K562 (cell line): ENCODE measurements around the gene TAF8. TPM values are rescaled to one million over a fixed set of nuclear protein-coding genes. Genes with fewer than 3 reads are reported as not detected.

Source experiments
- ATAC-seq: fragments of 200-7000 bp; cut with Tn5 transposase; 3 replicates; pipeline ENCODE4 v1.9.1; 2020; ENCODE audit warnings: moderate library complexity
- BruUV-seq: library from RNA; stranded (reverse); fragments of 400-500 nt; replicated peaks from 2 replicates; lab custom pipeline; 2021; lab: Mats Ljungman, UMichigan
- CTCF ChIA-PET: fragments of 300-600 bp; formaldehyde crosslinking; extraction: SDS; loops from one replicate; lab custom pipeline; 2021; ENCODE audit warnings: low intra/inter-chr PET ratio; lab: Yijun Ruan, JAX
- POLR2A ChIA-PET: fragments of 300-600, 350-650 bp; sonication (Branson Sonifier 250); formaldehyde crosslinking; extraction: SDS; loops from one replicate; lab custom pipeline; 2021; ENCODE audit warnings: antibody characterized with exemption, inconsistent platforms; lab: Yijun Ruan, JAX
- DNase-seq, 4 experiments: peaks; one replicate each; pipeline versions ENCODE4 v3.0.0 to v3.0.0-alpha.2; 2011 to 2018; ENCODE audit warnings: low spot score in 3 of 4, mixed read lengths in 3 of 4; ENCODE audit errors: extremely low read depth in 1 of 4
- FAIRE-seq: peaks from 2 replicates; lab custom pipeline; 2011; peaks lifted over from hg19 to GRCh38; lab: Jason Lieb, UNC
- H2AFZ ChIP-seq: 2 replicates; pipeline ENCODE4 v1.6.0; 2011; ENCODE audit warnings: low read depth, low read length, control low read depth, inconsistent platforms
- H3K27ac ChIP-seq: fragments of 200-600 bp; 3 replicates; pipeline ENCODE4 v1.8.0; 2011; ENCODE audit warnings: low read depth, mild to moderate bottlenecking, control low read depth, inconsistent platforms, low read length, moderate library complexity, mixed read lengths; ENCODE audit errors: extremely low read depth
- H3K27me3 ChIP-seq, 2 experiments: fragments of 300-600 bp in 1 of 2; 2 replicates in 1 of 2; 3 replicates in 1 of 2; pipeline versions ENCODE4 v1.6.0 to v1.8.0; 2011; ENCODE audit warnings: inconsistent platforms in 2 of 2, low read length in 2 of 2, mild to moderate bottlenecking in 1 of 2, mixed read lengths in 1 of 2, moderate library complexity in 1 of 2; ENCODE audit not compliant: control insufficient read depth in 2 of 2, insufficient read depth in 2 of 2
- H3K36me3 ChIP-seq: fragments of 300-600 bp; 3 replicates; pipeline ENCODE4 v1.8.0; 2011; ENCODE audit warnings: mild to moderate bottlenecking, low read length, inconsistent platforms; ENCODE audit not compliant: control insufficient read depth, insufficient read depth
- H3K4me1 ChIP-seq, 2 experiments: fragments of 200-600 bp in 1 of 2; replicated peaks in 1 of 2; 2 replicates in 1 of 2; 3 replicates in 1 of 2; pipeline versions ENCODE4 v1.5.1 to v1.8.0; 2011; ENCODE audit warnings: inconsistent platforms in 2 of 2, low read length in 2 of 2, mild to moderate bottlenecking in 1 of 2, mixed read lengths in 1 of 2, moderate library complexity in 1 of 2; ENCODE audit not compliant: control insufficient read depth in 2 of 2, insufficient read depth in 2 of 2
- H3K4me2 ChIP-seq: 2 replicates; pipeline ENCODE4 v1.6.1; 2011; ENCODE audit warnings: low read length, control low read depth, inconsistent platforms, mixed read lengths; ENCODE audit not compliant: insufficient read depth
- H3K4me3 ChIP-seq: fragments of 200-600 bp; sonication (generic), shearing (Covaris generic); 2 replicates; pipeline ENCODE4 v1.5.1; 2016; ENCODE audit warnings: control low read depth, inconsistent platforms
- H3K79me2 ChIP-seq: fragments of 200-600 bp; 3 replicates; pipeline ENCODE4 v1.8.0; 2011; ENCODE audit warnings: low read length, inconsistent platforms; ENCODE audit not compliant: control insufficient read depth, insufficient read depth
- H3K9ac ChIP-seq, 2 experiments: 2 replicates each; pipeline versions ENCODE4 v1.6.0 to v1.6.1; 2011; ENCODE audit warnings: low read depth in 2 of 2, low read length in 2 of 2, control low read depth in 1 of 2, inconsistent platforms in 1 of 2, mild to moderate bottlenecking in 1 of 2, mixed read lengths in 1 of 2; ENCODE audit not compliant: insufficient read depth in 1 of 2
- H3K9me1 ChIP-seq: one replicate; pipeline ENCODE4 v1.6.0; 2011; ENCODE audit warnings: inconsistent platforms, mild to moderate bottlenecking, low read length, moderate library complexity; ENCODE audit not compliant: control insufficient read depth, insufficient read depth
- H3K9me3 ChIP-seq: replicated peaks from 2 replicates; pipeline ENCODE4 v1.5.1; 2011; ENCODE audit warnings: low read depth, low read length, inconsistent platforms; ENCODE audit not compliant: control insufficient read depth, insufficient read depth
- H4K20me1 ChIP-seq: replicated peaks from 2 replicates; pipeline ENCODE4 v1.6.1; 2011; ENCODE audit warnings: low read length, inconsistent platforms, mixed read lengths; ENCODE audit not compliant: control insufficient read depth, insufficient read depth
- CCAR2 ChIP-seq: fragments of 200-400 bp; formaldehyde crosslinking; IDR thresholded peaks from 2 replicates; pipeline ENCODE4 v1.6.1; 2017; ENCODE audit warnings: mild to moderate bottlenecking, low read depth, low read length
- DDX20 ChIP-seq: fragments of 450-650 bp; IDR thresholded peaks from 2 replicates; pipeline ENCODE4 v1.6.1; 2016; ENCODE audit warnings: missing genetic modification characterization, low read depth, mild to moderate bottlenecking, missing compliant biosample characterization, moderate library complexity
- DEAF1 ChIP-seq: fragments of 450-650 bp; formaldehyde crosslinking; IDR thresholded peaks from 2 replicates; pipeline ENCODE4 v1.4.0; 2020; ENCODE audit warnings: mild to moderate bottlenecking, moderate library complexity
- NONO ChIP-seq, 2 experiments: fragments of 200-400 bp in 1 of 2; fragments of 450-650 bp in 1 of 2; formaldehyde crosslinking in 1 of 2; IDR thresholded peaks; 2 replicates each; pipeline ENCODE4 v1.6.1; 2017; ENCODE audit warnings: low read depth in 2 of 2, mild to moderate bottlenecking in 2 of 2, moderate library complexity in 2 of 2, low read length in 1 of 2
- PBX2 ChIP-seq, 2 experiments: IDR thresholded peaks in 1 of 2; conservative IDR thresholded peaks in 1 of 2; 2 replicates each; pipeline ENCODE4 v1.6.1; 2016; ENCODE audit warnings: low read depth in 2 of 2, mild to moderate bottlenecking in 1 of 2, missing compliant biosample characterization in 1 of 2, missing genetic modification characterization in 1 of 2, moderate library complexity in 1 of 2
- SMARCC2 ChIP-seq: fragments of 450-650 bp; IDR thresholded peaks from 2 replicates; pipeline ENCODE4 v1.6.1; 2017; ENCODE audit warnings: antibody characterized with exemption, moderate library complexity, mild to moderate bottlenecking, low read depth
- WGBS: fragments of 100-300 bp; shearing (Covaris generic); methylation state at CpG from one replicate; pipeline ENCODE4 v1.1.6; 2016; ENCODE audit warnings: low coverage, mixed read lengths; ENCODE audit not compliant: insufficient coverage; ENCODE audit errors: missing lambda C conversion rate; 5-methylcytosine and 5-hydroxymethylcytosine counted together
- in situ Hi-C: fragments of 300-500 bp; cut with MboI; formaldehyde crosslinking; loops from 4 replicates; pipeline ENCODE4 v1.15.0; 2018; ENCODE audit warnings: inconsistent platforms, mixed read lengths
- intact Hi-C: fragments of 100-400 bp; cut with micrococcal nuclease; formaldehyde crosslinking; loops from 2 replicates; pipeline ENCODE4 v1.14.2; 2022
- polyA plus RNA-seq, 8 experiments: library from polyadenylated mRNA; depleted of rRNA in 4 of 8; stranded (reverse) in 5 of 8; unstranded in 3 of 8; fragments of >200 nt; fragmentation: Nextera tagmentation in 2 of 8; fragmentation: Illumina TruSeq in 1 of 8; extraction: Ambion mirVana in 2 of 8; extraction: Trizol in 1 of 8; gene quantifications; 2 replicates each; pipeline versions ENCODE4 v1.2.1 to v1.2.3, GENCODE V29; 2011 to 2014; ENCODE audit warnings: inconsistent platforms in 1 of 8, missing spikeins in 1 of 8
- total RNA-seq, 7 experiments: library from RNA; depleted of rRNA in 6 of 7; stranded (reverse); fragments of >200 nt in 6 of 7; fragmentation: Illumina TruSeq in 2 of 7; extraction: Trizol in 2 of 7; gene quantifications; 2 replicates each; pipeline versions ENCODE4 v1.2.1 to v1.2.3, GENCODE V29; 2011 to 2021; ENCODE audit warnings: low replicate concordance in 1 of 7

Gene TAF8
- total and polyA plus RNA-seq, 9 of the 15 experiments (the other 6 are each of a cell fraction or from before 2014, with no cell fraction given) = 29.4 to 84.0 (median 52.6) TPM

- H3K27me3 ChIP-seq = no peaks in the 10 kb centered on the region
- CTCF ChIA-PET = no interaction called here
- in situ Hi-C loops = no loop called here
- no TSS peak for BruUV-seq
- no peak for TF ChIP-seq CCAR2
- no peak for TF ChIP-seq PBX2 (CRISPR knock-in tag; IDR thresholded peaks at IDR 0.05; ENCODE audit: low read depth)
- no peak for TF ChIP-seq PBX2 (tag; conservative IDR thresholded peaks at IDR 0.05; ENCODE audit: low read depth)
- no peak for TF ChIP-seq SMARCC2
- TF ChIP-seq NONO (IDR thresholded peaks at IDR 0.05; ENCODE audit: low read depth in 2 of 2, low read length in 1 of 2) = no peak
- TF ChIP-seq DDX20 (tag) = no peak
- TF ChIP-seq DEAF1 (CRISPR knock-in tag) = no peak
- TF ChIP-seq, all 486 proteins: peak for 0
- Histone ChIP-seq H3K9ac (peak overlapping the region in 1 of 2 experiments; percentile 53; a peak in 1 of 4 replicates), H4K20me1 (no peaks in the 10 kb centered on the region; the same call in 1 of the 2 replicates), H3K79me2 (no peaks in the 10 kb centered on the region), H3K4me2 (no peak overlapping the region), H3K27ac (no peak overlapping the region), H2AFZ (0 out of 2 replicates have a peak overlapping the region, but pooled peaks have one; percentile 52), H3K4me1 (peaks cover 11 to 21% of the 10 kb centered on the region in 2 experiments; a peak in 4 of 5 replicates), H3K36me3 (no peaks in the 10 kb centered on the region), H3K9me3 (no peaks in the 10 kb centered on the region), H3K9me1 (no peaks in the 10 kb centered on the region), H3K4me3 (no peak overlapping the region)
- FAIRE-seq = no peak
- POLR2A ChIA-PET = interaction anchor here (0.5 to 4.2 kb wide), 7 partner anchors 12 to 293 kb away, joined by 3 to 21 read pairs (median 4); no protein-coding TSS in a partner anchor
- 44% methylated on average over 8 of the region's 9 CpGs for WGBS
- peak; percentile 15 for ATAC-seq
- intact Hi-C loops = no loop called here
- no peak for DNase-seq
Measured at GRCh38 chr6:42124223-42124836, 74.0 kb downstream of the TAF8 start.
